GM18951 (cell line): Measurements from ENCODE around the gene RNPS1.
"Not testable (repeated sequence)": the region's sequence is repeated elsewhere in the genome, so short reads cannot be mapped to it uniquely, and the experiment has no call there.

Experiments used
- POLR2A ChIP-seq: IDR thresholded peaks from 4 replicates; pipeline ENCODE4 v1.6.1; 2011; ENCODE audit warnings: mild to moderate bottlenecking; ENCODE audit not compliant: insufficient read length, insufficient read depth; ENCODE audit errors: extremely low read depth
- in situ Hi-C: fragments of 300-500 bp; cut with MboI; formaldehyde crosslinking; loops from one replicate; pipeline ENCODE4 v1.12.0; 2022; ENCODE audit warnings: low sequenced_read_pairs, mixed read lengths, inconsistent platforms; ENCODE audit not compliant: unreplicated experiment

RNPS1 gene

DNA sequence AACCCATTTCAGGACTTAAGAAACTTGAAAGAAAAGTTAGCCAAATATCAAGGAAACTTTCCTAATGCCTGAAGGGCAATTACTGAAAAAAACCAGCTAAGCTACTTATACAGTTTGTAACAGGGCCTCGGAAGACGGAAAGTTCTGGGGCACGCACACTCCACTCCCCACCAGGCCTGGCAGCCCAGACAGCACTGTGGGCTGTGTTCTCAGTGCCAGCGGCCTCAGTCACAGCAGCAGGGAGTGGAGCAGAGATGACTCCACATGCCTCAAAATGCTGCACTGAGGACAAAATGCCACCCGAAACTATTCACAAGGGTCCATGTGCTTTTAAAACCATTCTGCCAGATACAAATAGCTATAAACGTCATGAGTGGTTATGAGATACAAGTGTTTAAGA, 10.2 kb downstream of the RNPS1 start:
- in situ Hi-C loops = no loop called here
- peak; percentile 16 for TF ChIP-seq POLR2A

DNA sequence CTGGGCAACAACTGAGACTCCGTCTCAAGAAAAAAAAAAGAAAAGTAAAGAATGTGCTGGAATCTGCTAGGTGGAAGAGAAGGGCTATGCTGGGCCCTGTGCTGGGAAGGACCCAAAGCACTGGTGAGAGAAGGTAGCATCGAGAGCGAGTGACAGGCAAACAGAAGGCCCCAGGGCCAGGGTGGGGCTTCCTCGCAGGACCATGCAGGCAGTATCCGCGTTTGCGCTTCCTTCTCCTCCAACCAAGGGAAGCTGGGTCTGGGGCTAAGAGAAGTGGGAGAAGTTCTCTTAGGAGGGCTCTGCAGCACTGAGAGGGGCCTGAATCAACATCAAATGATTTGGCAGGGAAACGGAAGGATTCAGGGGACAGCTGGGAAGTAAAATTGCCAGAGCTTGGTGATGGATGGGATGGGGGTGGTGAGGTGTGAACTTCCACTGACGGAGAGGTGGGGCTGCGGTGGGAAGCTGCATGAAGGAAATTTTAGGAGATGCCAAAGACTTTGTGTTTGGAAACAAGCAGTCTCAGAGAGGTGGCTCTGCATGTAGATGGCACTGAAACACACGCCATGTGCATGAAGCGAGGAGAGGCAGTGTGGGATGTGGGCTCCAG, 11.3 kb downstream of the RNPS1 start:
- in situ Hi-C loops = no loop called here
- no peak for TF ChIP-seq POLR2A

DNA sequence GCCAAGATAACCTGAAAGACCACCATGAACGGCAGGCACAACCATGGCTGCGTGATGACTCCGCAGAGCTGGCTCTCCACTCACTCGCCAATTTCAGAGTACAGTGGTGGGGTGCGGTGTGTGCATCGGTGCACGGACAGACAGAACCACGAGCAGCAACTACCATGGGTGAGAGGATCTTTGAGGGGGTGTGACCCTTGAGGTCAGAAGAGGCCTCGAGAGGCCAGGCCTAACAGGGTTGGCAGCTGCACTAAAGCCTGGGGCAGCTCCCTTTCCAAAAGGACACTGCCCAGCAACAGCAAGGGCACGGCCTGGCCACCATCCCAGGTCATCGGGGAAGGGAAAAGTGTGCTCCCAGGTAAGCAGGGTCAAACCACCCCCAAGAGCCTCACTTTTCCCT, 14.6 kb downstream of the RNPS1 start:
- no peak for TF ChIP-seq POLR2A
- in situ Hi-C loops = no loop called here

DNA sequence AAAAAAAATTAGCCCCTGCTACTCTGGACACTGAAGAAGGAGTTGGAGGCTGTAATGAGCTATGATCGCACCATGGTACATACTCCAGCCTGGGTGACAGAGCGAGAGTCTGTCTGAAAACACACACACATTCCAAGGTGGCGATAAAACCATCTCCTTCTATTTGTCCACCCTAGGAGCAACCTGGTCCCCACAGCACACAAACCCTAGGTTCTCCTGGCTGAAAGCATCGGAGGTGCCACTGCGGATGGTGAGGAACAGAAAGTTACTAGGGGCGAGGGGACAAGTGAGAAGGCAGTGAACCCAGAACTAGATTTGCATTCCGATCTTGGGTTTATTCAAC, 15.1 kb downstream of the RNPS1 start:
- in situ Hi-C loops = no loop called here

DNA sequence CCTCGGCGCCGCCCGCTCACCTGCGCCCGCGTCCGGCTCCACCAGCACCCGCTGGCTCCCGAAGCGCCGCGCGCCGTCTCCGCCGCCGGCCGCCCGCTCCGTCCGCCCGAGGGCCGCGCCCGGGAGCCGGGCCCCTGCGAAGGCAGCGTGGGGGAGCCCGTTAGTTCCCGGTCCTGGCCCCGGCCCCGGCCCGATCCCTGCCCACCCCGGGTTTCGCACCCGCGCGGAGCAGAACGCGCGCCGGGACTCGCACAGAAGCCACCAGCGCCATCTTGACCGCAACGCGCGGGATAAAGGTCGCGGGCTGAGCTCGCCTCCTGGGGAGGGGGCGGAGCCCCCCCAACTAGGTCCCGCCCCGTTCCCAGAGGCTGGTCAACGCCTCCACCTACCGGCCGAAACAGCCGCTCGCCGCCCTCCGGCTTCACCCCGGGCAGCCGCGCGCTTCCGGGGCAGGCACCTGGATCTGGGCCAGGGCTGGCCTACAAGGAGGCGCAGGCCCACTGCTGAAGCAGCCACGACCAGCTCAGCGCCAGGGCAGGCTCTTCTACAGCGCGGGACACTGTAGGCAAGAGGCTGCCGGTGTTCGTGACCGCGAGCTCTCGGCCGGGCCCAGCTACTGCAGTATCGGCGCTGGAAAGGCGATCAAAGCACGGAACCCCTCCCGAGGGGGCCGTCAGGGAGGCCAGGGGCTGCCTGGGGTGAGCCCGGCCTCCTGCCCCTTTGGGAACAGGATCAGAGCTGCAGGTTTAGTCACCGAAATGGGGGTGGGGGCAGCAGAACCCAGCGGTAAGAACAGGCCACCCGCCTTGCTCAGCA, 16.4 kb downstream of the RNPS1 start, which contains the start of gene ECI1:
TSS of gene ECI1 (minus strand) at position 292 of the 816 bp plus-strand sequence. CDS start at position 271, 21 bp downstream.
- TF ChIP-seq POLR2A = peak; percentile 94
- in situ Hi-C loops = no loop called here

More for the DNA sequence above, 15.1 kb downstream of the RNPS1 start:
- no peak for TF ChIP-seq POLR2A

DNA sequence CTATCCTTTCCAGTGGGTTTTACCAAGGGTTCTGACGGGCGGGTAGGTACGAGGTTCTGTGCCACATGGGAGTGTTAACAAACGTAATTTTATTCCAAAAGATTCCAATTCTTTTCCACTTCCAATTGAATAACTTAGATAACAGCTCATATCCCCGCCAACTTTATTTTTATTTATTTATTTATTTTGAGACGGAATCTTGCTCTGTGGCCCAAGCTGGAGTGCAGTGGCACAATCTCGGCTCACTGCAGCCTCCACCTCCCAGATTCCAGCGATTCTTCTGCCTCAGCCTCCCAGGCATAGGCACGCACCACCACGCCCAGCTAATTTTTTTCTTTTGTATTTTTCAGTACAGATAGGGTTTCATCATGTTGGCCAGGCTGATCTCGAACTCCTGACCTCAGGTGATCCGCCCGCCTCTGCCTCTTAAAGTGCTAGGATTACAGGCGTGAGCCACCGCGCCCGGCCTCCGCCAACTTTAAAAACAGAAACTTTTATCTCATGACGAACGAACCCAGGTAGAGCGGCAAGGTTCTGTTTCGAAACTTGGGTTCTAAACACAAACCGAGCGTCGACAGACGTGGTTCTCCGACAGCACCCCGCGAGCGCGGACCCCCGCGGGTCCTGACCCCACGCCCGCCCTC, 17.2 kb downstream of the RNPS1 start:
- in situ Hi-C loops = no loop called here
- no peak for TF ChIP-seq POLR2A

DNA sequence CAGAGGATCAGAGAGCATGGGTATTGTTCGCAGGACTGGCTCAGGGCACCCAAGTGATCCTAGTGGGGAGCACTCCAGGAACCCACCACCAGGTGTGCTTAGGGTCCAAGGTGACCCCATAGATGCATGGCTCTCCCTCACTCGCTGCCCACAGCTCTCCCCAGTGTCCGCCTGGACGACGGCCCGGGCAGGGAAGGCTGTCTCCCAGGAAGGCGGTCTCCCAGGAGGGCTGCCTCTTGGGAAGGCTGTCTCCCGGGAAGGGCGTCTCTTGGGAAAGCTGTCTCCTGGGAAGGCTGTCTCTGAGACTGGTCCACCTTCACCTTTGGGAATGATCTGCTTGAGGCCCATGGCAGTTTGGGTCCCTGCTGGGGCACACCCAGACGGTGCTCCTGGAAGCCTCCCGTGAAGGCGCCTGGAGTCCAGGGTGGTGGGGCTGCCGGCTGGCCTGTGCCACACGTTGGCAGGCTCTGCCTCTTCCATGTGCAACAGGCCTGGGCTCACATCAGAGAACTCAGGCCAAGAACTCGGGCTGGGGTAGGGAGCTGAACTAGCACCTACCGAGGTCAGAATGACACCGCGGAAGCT, 21.5 kb downstream of the RNPS1 start:
- no peak for TF ChIP-seq POLR2A
- in situ Hi-C loops = no loop called here

DNA sequence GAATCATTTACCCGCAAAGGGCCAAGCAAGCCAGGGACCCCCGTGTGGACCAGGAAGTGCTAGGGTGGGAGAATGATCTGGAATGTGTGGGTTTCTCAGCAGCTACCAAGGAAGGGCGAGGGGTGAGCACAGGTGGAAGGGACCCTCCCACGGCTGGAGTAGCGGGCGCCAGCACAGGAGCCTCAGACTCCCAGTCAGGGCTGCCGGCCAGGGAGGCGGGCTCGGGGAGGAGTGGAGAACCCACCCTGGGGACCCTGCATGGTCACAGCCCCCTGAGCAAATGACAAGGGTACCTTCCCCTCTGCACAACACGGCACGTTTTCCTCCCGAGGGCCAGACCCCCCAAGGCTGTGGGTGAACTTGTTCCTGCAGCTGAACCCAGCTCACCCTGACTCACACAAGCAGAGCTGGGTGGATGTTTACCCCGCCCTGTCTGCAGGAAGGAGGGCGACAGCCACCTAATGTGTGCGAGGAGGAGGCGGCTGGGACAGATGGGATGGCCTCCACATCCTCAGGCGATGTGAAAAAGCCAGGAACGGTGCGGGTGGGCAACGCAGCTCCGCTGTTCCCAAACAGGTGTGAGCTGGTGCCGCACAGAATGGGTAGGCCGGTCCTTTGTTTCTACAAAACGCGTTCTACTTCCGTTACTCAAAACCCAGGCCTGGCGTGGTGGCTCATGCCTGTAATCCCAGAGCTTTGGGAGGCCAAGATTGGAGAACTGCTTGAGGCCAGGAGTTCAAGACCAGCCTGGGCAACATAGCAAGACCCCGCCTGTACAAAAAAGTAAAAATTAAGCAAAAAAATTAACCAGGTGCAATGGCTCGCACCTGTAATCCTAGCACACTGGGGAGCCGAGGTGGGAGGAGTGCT, 22.8 kb downstream of the RNPS1 start:
- TF ChIP-seq POLR2A = no peak
- in situ Hi-C loops = no loop called here

DNA sequence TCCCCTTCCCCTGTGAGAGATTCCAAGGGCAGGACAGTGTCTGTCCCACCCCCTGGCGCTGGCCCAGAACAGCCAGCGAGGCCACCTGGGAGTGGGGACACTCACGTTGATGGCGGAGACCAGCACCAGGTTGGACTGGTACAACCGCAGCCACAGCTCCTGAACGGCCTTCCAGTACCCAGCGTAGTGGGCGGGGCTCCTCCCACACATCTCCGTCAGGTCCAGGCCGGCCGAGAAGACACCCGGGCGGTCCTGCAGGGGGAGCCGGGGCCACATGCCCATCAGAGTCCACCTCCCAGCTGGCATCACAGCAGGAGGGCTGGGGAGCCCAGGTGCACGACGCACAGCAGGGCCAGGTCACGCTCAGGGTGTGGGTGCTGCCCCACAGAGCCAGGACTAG, 23.6 kb downstream of the RNPS1 start:
- no peak for TF ChIP-seq POLR2A
- in situ Hi-C loops = no loop called here

DNA sequence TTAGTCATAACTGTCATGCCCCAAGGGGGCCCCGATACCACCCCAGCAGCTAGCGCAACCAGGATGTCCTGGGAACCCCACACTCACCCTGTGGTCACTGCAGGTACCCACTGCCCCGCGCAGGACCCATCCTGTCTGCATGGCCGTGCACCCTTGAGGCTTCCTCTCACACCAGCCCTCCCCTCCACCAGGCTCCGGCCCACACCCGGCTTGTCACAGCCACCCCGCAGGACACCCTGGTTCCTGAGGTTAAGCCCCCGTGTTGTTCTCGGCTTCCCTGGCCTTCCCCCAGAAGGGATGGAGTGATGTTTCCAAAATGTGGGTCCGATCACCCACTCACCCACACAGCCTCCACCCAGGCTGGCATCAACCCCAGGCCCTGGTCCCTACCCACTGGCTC, 24.1 kb downstream of the RNPS1 start:
- no peak for TF ChIP-seq POLR2A
- in situ Hi-C loops = no loop called here

DNA sequence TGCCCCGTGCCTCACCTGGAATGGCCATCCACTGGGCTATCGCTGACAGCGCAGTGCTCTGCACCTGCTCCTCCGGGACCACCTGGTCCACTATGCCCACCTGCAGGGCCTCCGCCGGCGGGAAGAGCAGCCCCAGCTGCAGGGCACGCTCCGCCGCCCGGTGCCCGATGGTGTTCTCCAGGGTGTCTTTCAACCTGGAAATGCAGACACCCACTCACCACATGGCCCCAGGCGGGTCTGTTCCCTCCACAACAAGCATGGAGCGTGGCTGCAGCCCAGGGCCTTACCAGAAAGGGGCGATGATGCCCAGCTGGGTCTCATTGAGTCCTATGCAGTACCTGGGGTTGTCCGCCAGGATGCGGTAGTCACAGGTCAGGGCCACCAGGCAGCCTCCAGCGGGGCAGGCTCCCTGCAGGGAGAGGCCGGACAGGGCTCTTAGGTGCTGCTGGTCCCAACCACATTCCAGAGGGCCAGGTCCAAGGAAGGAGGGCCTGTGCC, 24.8 kb downstream of the RNPS1 start:
- in situ Hi-C loops = no loop called here
- TF ChIP-seq POLR2A = no peak

DNA sequence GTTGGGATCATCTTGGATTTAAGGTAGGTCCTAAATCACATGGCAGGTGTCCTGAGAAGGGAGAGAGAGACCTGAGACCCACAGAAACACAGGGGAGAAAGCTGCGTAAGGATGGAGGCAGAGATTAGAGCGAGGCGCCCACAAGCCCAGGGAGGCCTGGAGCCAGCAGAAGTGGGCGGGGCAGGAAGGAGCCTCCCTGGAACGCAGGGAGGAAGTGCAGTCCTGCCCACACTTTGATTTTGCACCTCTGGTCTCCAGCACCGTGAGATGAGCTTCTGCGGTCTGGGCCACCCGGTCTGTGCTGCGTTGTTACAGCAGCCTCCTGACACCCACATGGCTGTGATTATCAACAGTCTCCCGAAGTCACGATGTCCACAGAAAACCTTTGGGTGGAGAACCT, 25.3 kb downstream of the RNPS1 start:
- in situ Hi-C loops = no loop called here
- no peak for TF ChIP-seq POLR2A

DNA sequence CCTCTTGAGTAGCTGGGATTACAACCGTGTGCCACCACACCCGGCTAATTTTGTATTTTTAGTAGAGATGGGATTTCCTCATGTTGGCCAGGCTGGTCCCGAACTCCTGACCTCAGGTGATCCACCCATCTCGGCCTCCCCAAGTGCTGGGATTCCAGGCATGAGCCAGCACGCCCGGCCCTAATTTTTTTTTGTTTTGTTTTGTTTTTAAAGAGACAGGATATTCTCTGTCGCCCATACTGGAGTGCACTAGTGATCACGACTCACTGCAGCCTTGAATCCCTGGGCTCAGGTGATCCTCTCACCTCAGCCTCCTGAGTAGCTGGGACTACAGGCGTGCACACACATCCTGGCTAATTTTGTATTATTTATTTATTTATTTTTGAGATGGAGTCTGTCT, 27.6 kb downstream of the RNPS1 start:
- in situ Hi-C loops = not testable (repeated sequence)
